Loucy (cell line): ENCODE results near the gene VRK2.

Source experiments
- CTCF ChIP-seq: fragments of 200-600 bp; sonication (generic); conservative IDR thresholded peaks from 2 replicates; pipeline ENCODE4 v1.5.1; 2014; ENCODE audit warnings: mild to moderate bottlenecking, antibody characterized with exemption, low read length
- EZH2phosphoT487 ChIP-seq: fragments of 200-600 bp; IDR thresholded peaks from 2 replicates; pipeline ENCODE4 v1.6.1; 2018; ENCODE audit warnings: antibody characterized with exemption, mild to moderate bottlenecking, moderate library complexity, borderline replicate concordance

- no peak for TF ChIP-seq CTCF
- TF ChIP-seq EZH2phosphoT487, result no peak
Measured at GRCh38 chr2:58097025-58097424, 50.4 kb downstream of the VRK2 start.
